ENCODE measurements around the gene EML5.

Gene EML5

GRCh38 chr14:88698651-88699050, 94.1 kb downstream of the EML5 start:
- no peak for DNase-seq

GRCh38 chr14:88695870-88696269, 96.9 kb downstream of the EML5 start:
- no peak for DNase-seq

- DNase-seq = no peak
Measured at GRCh38 chr14:88688386-88688785, 104.4 kb downstream of the EML5 start.

GRCh38 chr14:88683119-88683518, 109.6 kb downstream of the EML5 start:
- no peak for DNase-seq

GRCh38 chr14:88682495-88683114, 110.1 kb downstream of the EML5 start:
- no peak for DNase-seq

- no peak for DNase-seq
Measured at GRCh38 chr14:88681755-88682494, 110.8 kb downstream of the EML5 start.

- DNase-seq = no peak
Measured at GRCh38 chr14:88669346-88669745, 123.4 kb downstream of the EML5 start.

GRCh38 chr14:88668448-88669116, 124.2 kb downstream of the EML5 start:
- DNase-seq = no peak

GRCh38 chr14:88667555-88668273, 125.0 kb downstream of the EML5 start:
- DNase-seq = peak in 1 of 4 experiments; percentile 21

- DNase-seq = no peak
Measured at GRCh38 chr14:88660056-88660455, 132.7 kb downstream of the EML5 start.

- no peak for DNase-seq
Measured at GRCh38 chr14:88639221-88639620, 153.5 kb downstream of the EML5 start.

GRCh38 chr14:88632512-88632911, 160.2 kb downstream of the EML5 start:
- DNase-seq = no peak

- DNase-seq = no peak
Measured at GRCh38 chr14:88631091-88631490, 161.7 kb downstream of the EML5 start.

GRCh38 chr14:88630565-88630964, 162.2 kb downstream of the EML5 start:
- no peak for DNase-seq

- no peak for DNase-seq
Measured at GRCh38 chr14:88628462-88628861, 164.3 kb downstream of the EML5 start.

- DNase-seq = no peak
Measured at GRCh38 chr14:88628033-88628432, 164.7 kb downstream of the EML5 start.

- DNase-seq = no peak
Measured at GRCh38 chr14:88625671-88626070, 167.1 kb downstream of the EML5 start.

- DNase-seq = no peak
Measured at GRCh38 chr14:88621100-88621499, 171.7 kb downstream of the EML5 start.

- DNase-seq = no peak
Measured at GRCh38 chr14:88618476-88618875, 174.3 kb downstream of the EML5 start.

GRCh38 chr14:88617479-88617878, 175.3 kb downstream of the EML5 start:
- DNase-seq = no peak

- no peak for DNase-seq
Measured at GRCh38 chr14:88616697-88617096, 176.1 kb downstream of the EML5 start.

GRCh38 chr14:88614218-88614907, 178.4 kb downstream of the EML5 start:
- DNase-seq = no peak

GRCh38 chr14:88613552-88614010, 179.2 kb downstream of the EML5 start:
- no peak for DNase-seq
